ENCODE data around the gene TMEM175. TPM values are rescaled to one million over a fixed set of nuclear protein-coding genes. Genes with fewer than 3 reads are reported as not detected.

The TMEM175 gene
- total RNA-seq, 2 experiments from 2014 or later: 12.5 to 33.1 TPM

DNA sequence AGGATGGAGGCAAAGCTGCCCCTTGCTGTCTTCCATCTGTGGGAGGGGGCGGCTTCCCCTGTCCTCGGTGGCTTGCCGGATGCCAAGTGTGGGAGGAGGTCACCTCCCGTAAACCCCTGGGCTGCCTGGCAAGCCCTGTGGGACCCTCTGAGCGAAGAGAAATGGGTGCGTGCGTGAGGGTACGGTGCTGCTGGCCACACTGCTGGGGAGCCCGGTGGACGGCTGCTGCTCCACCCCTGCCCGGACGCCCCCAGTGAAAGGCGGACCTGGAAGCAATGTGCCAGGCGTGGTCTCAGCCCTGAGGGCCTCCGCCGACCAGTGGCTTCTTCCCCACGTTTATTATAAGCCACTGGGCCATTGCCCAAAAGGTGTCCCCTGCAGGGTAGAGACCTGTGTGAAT, 50.0 kb downstream of the TMEM175 start:
- intact Hi-C loops (cut with micrococcal nuclease; ENCODE audit: unreplicated experiment): no loop called here
- CTCF ChIA-PET (ENCODE audit: unreplicated experiment): no interaction called here
- TF ChIP-seq, protein P1, sequence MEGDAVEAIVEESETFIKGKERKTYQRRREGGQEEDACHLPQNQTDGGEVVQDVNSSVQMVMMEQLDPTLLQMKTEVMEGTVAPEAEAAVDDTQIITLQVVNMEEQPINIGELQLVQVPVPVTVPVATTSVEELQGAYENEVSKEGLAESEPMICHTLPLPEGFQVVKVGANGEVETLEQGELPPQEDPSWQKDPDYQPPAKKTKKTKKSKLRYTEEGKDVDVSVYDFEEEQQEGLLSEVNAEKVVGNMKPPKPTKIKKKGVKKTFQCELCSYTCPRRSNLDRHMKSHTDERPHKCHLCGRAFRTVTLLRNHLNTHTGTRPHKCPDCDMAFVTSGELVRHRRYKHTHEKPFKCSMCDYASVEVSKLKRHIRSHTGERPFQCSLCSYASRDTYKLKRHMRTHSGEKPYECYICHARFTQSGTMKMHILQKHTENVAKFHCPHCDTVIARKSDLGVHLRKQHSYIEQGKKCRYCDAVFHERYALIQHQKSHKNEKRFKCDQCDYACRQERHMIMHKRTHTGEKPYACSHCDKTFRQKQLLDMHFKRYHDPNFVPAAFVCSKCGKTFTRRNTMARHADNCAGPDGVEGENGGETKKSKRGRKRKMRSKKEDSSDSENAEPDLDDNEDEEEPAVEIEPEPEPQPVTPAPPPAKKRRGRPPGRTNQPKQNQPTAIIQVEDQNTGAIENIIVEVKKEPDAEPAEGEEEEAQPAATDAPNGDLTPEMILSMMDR (conservative IDR thresholded peaks at IDR 0.05; ENCODE audit: low read length): no peak
- TF ChIP-seq EZH2phosphoT487 (IDR thresholded peaks at IDR 0.05; ENCODE audit: borderline replicate concordance, low read depth, low read length): no peak
- no peak overlapping the region for H2AFZ ChIP-seq (ENCODE audit: low read length)
- H3K27ac ChIP-seq (ENCODE audit: low read depth, low read length, poor library complexity, severe bottlenecking): no peak overlapping the region
- no TSS peak for BruUV-seq (replicated peaks)
- H3K79me2 ChIP-seq (ENCODE audit: insufficient read depth, low read depth, low read length): no peaks in the 10 kb centered on the region
- POLR2A ChIA-PET: no interaction called here
- no peaks in the 10 kb centered on the region for H4K20me1 ChIP-seq (ENCODE audit: insufficient read depth, low read length)
- no peak overlapping the region for H3K4me2 ChIP-seq (ENCODE audit: low read length)
- H3K36me3 ChIP-seq (ENCODE audit: insufficient read depth, low read length): no peaks in the 10 kb centered on the region
- H3K4me1 ChIP-seq (ENCODE audit: insufficient read depth, low read length, poor library complexity, severe bottlenecking): no peaks in the 10 kb centered on the region
- no peak for DNase-seq (ENCODE audit: low spot score)
- H3K4me3 ChIP-seq (ENCODE audit: low read depth, low read length, poor library complexity, severe bottlenecking): no peak overlapping the region
- H3K9me3 ChIP-seq (ENCODE audit: low read length): no peaks in the 10 kb centered on the region
- H3K9me2 ChIP-seq (ENCODE audit: insufficient read depth, low read length): no peaks in the 10 kb centered on the region

DNA sequence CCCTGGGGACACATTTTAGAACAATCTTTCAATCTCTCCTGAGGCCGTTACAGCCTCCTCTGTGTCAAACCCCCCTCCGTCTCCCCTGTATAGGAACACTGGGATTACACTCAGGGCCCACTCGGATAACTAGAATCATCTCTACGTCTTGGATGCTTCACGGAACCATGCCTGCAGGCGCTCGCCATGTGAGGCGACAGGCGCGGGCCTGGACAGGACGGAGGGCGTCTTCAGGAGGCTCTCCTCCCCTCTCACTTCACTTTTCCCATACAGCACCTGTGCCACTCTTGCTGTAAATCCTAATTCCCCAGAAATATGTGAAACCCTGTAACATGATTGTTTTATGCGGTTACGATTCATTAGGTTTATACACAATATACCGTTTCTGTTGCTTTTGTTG, 50.6 kb downstream of the TMEM175 start:
- Histone ChIP-seq H3K79me2 (ENCODE audit: insufficient read depth, low read depth, low read length) (no peaks in the 10 kb centered on the region), H4K20me1 (ENCODE audit: insufficient read depth, low read length) (no peaks in the 10 kb centered on the region), H3K9me3 (ENCODE audit: low read length) (no peaks in the 10 kb centered on the region), H3K4me1 (ENCODE audit: insufficient read depth, low read length, poor library complexity, severe bottlenecking) (no peaks in the 10 kb centered on the region), H3K9me2 (ENCODE audit: insufficient read depth, low read length) (no peaks in the 10 kb centered on the region), H3K27ac (ENCODE audit: low read depth, low read length, poor library complexity, severe bottlenecking) (no peak overlapping the region), H3K4me3 (ENCODE audit: low read depth, low read length, poor library complexity, severe bottlenecking) (no peak overlapping the region), H3K36me3 (ENCODE audit: insufficient read depth, low read length) (no peaks in the 10 kb centered on the region), H3K4me2 (ENCODE audit: low read length) (no peak overlapping the region), H2AFZ (ENCODE audit: low read length) (no peak overlapping the region)
- no peak for DNase-seq (ENCODE audit: low spot score)
- CTCF ChIA-PET (ENCODE audit: unreplicated experiment): no interaction called here
- intact Hi-C loops (cut with micrococcal nuclease; ENCODE audit: unreplicated experiment): no loop called here
- POLR2A ChIA-PET: no interaction called here
- TF ChIP-seq, protein P1 (conservative IDR thresholded peaks at IDR 0.05; ENCODE audit: low read length): no peak
- no peak for TF ChIP-seq EZH2phosphoT487 (IDR thresholded peaks at IDR 0.05; ENCODE audit: borderline replicate concordance, low read depth, low read length)
- BruUV-seq (replicated peaks): no TSS peak

DNA sequence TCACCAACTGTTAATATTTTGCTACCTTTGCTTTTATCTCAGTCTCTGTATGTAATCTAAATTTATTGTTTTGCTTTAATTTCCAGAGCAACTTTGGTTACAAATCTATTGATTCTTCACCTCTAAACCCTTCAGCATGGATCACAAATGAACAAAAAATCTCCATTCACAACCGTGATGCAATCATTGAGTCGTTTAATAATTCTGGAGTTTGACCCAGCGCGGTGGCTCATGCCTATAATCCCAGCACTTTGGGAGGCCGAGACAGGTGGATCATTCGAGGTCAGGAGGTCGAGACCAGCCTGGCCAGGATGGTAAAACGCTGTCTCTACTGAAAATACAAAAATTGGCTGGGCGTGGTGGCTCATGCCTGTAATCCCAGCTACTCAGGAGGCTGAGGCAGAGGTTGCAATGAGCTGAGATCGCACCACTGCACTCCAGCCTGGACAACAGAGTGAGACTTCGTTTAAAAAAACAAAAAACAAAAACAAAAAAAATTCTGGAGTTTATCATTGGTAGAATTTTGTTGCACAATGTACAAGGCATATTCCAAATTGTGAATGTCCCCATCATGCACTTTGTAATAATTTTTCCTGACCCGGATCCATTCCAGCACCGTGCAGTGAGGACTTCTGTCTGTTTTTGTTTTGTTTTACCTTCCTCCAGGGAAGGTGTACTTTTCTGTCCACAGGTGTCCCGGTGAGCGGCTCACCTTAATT, 52.2 kb downstream of the TMEM175 start:
- CTCF ChIA-PET (ENCODE audit: unreplicated experiment): no interaction called here
- H2AFZ ChIP-seq (ENCODE audit: low read length): no peak overlapping the region

More for the DNA sequence above, 52.2 kb downstream of the TMEM175 start:
- no peak overlapping the region for H3K4me2 ChIP-seq (ENCODE audit: low read length)
- no TSS peak for BruUV-seq (replicated peaks)
- H3K9me3 ChIP-seq (ENCODE audit: low read length): no peaks in the 10 kb centered on the region
- intact Hi-C loops (cut with micrococcal nuclease; ENCODE audit: unreplicated experiment): loop anchor here (5.0 kb wide), 1 partner anchor 92 kb away; no protein-coding TSS in a partner anchor
- H3K79me2 ChIP-seq (ENCODE audit: insufficient read depth, low read depth, low read length): no peaks in the 10 kb centered on the region
- no peak for DNase-seq (ENCODE audit: low spot score)
- H3K9me2 ChIP-seq (ENCODE audit: insufficient read depth, low read length): no peaks in the 10 kb centered on the region
- POLR2A ChIA-PET: interaction anchor here (0.7 kb wide), 1 partner anchor 1302 kb away, joined by 3 read pairs; no protein-coding TSS in a partner anchor
- H3K36me3 ChIP-seq (ENCODE audit: insufficient read depth, low read length): no peaks in the 10 kb centered on the region
- no peak overlapping the region for H3K4me3 ChIP-seq (ENCODE audit: low read depth, low read length, poor library complexity, severe bottlenecking)
- TF ChIP-seq, protein P1 (conservative IDR thresholded peaks at IDR 0.05; ENCODE audit: low read length): no peak
- TF ChIP-seq EZH2phosphoT487 (IDR thresholded peaks at IDR 0.05; ENCODE audit: borderline replicate concordance, low read depth, low read length): no peak
- H3K4me1 ChIP-seq (ENCODE audit: insufficient read depth, low read length, poor library complexity, severe bottlenecking): no peaks in the 10 kb centered on the region
- H3K27ac ChIP-seq (ENCODE audit: low read depth, low read length, poor library complexity, severe bottlenecking): no peak overlapping the region
- no peaks in the 10 kb centered on the region for H4K20me1 ChIP-seq (ENCODE audit: insufficient read depth, low read length)

All from OCI-LY7 (cell line).